WERI-Rb-1 (cell line): ENCODE measurements around the gene EYA2.

ENCODE experiments used
- DNase-seq: peaks from one replicate; pipeline ENCODE4 v3.0.0-alpha.2; 2020
- H3K27ac ChIP-seq: fragments of 250-450 bp; sonication (Bioruptor Pico); 2 replicates; pipeline ENCODE4 v1.5.1; 2020; ENCODE audit warnings: mild to moderate bottlenecking, moderate library complexity
- H3K27me3 ChIP-seq: fragments of 250-450 bp; sonication (Bioruptor Pico); 2 replicates; pipeline ENCODE4 v1.5.1; 2021; ENCODE audit warnings: mild to moderate bottlenecking, low read depth, moderate library complexity; ENCODE audit not compliant: insufficient read depth, severe bottlenecking
- H3K36me3 ChIP-seq: fragments of 250-450 bp; sonication (Bioruptor Pico); 2 replicates; pipeline ENCODE4 v1.5.1; 2020; ENCODE audit warnings: mild to moderate bottlenecking, moderate library complexity
- H3K4me3 ChIP-seq: 2 replicates; pipeline ENCODE4 v1.5.1; 2011; ENCODE audit warnings: low read depth, mild to moderate bottlenecking, control low read depth, low read length
- H3K9me3 ChIP-seq: fragments of 250-450 bp; sonication (Bioruptor Pico); 2 replicates; pipeline ENCODE4 v1.5.1; 2021; ENCODE audit warnings: mild to moderate bottlenecking, moderate library complexity; ENCODE audit not compliant: severe bottlenecking
- TF ChIP-seq, protein P1 (sequence below): IDR thresholded peaks from 2 replicates; pipeline ENCODE4 v1.5.1; 2011; ENCODE audit warnings: low read depth, mild to moderate bottlenecking, control low read depth, inconsistent platforms, low read length

The EYA2 gene

DNA sequence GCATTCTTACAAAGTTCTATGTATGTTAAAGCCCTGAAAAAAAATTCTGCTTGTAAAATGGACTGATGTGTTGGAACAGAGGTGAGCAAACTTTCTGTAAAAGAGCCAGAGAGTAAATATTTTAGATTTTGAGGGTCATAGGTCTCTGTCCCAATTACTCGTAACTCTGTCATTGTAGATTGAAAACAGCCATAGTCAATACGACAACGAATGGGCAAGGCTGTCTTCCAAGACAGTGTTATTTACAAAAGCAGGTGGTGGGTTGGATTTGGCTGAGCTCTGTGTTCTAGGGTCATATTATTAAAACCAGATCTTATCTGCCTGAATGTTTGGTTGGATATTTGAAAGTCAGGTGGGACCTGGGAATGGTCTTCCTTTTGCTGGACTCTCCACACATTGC lies 135.2 kb downstream of the EYA2 start:
- H3K27ac ChIP-seq: no peak overlapping the region
- TF ChIP-seq, protein P1, sequence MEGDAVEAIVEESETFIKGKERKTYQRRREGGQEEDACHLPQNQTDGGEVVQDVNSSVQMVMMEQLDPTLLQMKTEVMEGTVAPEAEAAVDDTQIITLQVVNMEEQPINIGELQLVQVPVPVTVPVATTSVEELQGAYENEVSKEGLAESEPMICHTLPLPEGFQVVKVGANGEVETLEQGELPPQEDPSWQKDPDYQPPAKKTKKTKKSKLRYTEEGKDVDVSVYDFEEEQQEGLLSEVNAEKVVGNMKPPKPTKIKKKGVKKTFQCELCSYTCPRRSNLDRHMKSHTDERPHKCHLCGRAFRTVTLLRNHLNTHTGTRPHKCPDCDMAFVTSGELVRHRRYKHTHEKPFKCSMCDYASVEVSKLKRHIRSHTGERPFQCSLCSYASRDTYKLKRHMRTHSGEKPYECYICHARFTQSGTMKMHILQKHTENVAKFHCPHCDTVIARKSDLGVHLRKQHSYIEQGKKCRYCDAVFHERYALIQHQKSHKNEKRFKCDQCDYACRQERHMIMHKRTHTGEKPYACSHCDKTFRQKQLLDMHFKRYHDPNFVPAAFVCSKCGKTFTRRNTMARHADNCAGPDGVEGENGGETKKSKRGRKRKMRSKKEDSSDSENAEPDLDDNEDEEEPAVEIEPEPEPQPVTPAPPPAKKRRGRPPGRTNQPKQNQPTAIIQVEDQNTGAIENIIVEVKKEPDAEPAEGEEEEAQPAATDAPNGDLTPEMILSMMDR: no peak

DNA sequence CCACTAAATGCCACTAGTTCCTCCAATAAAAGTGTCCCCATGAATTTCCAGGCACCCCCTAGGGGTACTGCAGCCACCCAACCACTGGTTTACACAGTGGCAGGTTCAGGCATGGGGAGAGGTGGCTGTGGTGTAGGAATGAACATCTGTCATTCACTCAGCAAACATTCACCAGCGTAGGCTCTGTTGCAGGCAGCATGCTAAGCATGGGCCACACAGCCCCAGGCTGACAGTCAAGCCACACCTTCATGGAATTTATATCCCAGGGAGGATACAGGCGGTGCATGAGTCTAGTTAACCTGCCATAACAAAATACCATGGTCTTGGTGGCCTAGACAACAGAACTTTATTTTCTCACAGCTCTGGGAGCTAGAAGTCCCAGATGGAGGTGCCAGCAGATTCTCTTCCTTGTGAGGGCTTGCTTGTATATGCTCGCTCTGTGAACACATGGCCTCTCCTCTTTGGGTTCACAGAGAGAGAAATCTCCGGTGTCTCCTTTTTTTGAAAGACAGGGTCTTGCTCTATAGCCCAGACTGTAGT lies 135.7 kb downstream of the EYA2 start:
- no peak for DNase-seq
- Histone ChIP-seq H3K27ac (no peak overlapping the region), H3K9me3 (no peaks in the 10 kb centered on the region), H3K36me3 (peaks cover 88% of the 10 kb centered on the region), H3K27me3 (no peaks in the 10 kb centered on the region), H3K4me3 (no peak overlapping the region)
- TF ChIP-seq, protein P1: no peak

More for the DNA sequence above, 135.2 kb downstream of the EYA2 start:
- Histone ChIP-seq H3K9me3 (no peaks in the 10 kb centered on the region), H3K36me3 (peaks cover 84% of the 10 kb centered on the region), H3K4me3 (no peak overlapping the region), H3K27me3 (no peaks in the 10 kb centered on the region)
- DNase-seq: no peak

DNA sequence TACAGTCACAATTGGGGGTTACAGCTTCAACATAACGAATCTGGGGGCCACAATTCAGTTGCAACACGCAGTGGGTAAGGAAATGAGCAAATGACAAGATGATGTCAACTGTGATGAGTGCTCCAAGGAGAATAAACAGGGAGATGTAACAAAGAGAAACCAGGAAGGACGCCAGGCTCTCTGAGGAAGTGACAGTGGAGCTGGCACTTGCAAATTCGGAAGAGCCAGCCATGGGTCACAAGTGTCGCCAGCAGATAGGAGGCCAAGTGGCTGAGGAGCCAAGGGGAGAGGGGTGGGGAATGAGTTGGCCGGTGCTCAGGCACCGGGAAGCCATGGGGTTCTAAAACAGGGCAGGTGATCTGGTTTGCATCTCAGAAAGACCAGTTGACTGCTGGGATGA lies 136.4 kb downstream of the EYA2 start:
- Histone ChIP-seq H3K36me3 (peaks cover 89% of the 10 kb centered on the region), H3K27ac (no peak overlapping the region), H3K9me3 (no peaks in the 10 kb centered on the region), H3K27me3 (no peaks in the 10 kb centered on the region), H3K4me3 (no peak overlapping the region)
- TF ChIP-seq, protein P1: no peak
- no peak for DNase-seq

DNA sequence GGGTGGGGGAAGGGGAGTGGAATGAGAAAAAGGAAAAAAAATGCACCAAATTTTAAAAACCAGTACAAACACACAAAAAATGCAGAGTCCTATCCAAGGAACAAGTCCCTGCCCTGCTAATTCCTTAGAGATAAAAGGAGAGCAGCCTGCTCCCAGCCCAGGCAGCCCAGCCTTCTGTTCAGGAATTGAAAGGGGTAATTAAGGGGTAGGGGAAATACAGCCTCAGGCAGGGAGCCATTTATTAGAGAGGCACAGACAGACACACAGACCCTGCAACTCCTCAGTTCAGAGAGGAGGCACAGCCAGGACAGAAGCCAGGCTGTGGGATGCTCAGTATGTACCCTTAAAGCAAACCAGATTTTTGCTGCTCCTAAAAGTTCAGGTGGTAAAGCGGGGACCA lies 137.2 kb downstream of the EYA2 start:
- TF ChIP-seq, protein P1: no peak
- H3K4me3 ChIP-seq: no peak overlapping the region
- no peak for DNase-seq
- no peaks in the 10 kb centered on the region for H3K27me3 ChIP-seq
- peaks cover 3% of the 10 kb centered on the region for H3K9me3 ChIP-seq
- H3K36me3 ChIP-seq: peaks cover 89% of the 10 kb centered on the region
- H3K27ac ChIP-seq: no peak overlapping the region

DNA sequence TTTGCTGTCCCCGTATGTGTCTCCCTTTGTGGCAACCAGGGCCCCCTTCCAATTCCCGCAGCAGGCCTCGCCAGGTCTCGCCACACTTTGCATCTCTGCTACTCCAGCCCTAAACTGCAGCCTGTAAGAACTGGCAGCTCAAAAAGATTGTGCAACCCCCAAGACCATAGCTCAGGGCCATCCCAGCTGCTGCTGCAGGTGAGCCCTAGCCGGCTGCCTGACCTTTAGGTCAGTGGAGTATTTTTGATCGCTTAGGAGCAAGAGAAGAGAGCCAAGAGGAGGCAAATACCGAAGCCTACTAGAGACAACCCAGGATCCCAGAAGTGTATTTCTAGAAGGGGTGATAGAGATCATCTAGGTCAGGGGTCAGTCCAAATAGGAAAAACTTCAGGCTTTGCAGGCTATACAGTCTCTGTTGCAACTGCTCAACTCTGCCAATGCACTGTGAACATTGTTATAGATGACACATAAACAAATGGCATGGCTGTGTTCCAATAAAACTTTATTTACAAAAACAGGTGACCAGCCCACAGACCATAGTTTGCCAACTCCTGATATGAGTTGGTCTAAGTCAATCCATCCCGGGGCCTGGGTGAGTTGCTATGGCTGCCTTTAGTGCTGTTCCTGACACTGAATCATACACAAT lies 138.4 kb downstream of the EYA2 start:
- H3K4me3 ChIP-seq: no peak overlapping the region
- no peak for DNase-seq
- H3K27me3 ChIP-seq: no peaks in the 10 kb centered on the region
- TF ChIP-seq, protein P1: no peak
- H3K27ac ChIP-seq: no peak overlapping the region
- H3K9me3 ChIP-seq: peaks cover 11% of the 10 kb centered on the region
- peaks cover 85% of the 10 kb centered on the region for H3K36me3 ChIP-seq

DNA sequence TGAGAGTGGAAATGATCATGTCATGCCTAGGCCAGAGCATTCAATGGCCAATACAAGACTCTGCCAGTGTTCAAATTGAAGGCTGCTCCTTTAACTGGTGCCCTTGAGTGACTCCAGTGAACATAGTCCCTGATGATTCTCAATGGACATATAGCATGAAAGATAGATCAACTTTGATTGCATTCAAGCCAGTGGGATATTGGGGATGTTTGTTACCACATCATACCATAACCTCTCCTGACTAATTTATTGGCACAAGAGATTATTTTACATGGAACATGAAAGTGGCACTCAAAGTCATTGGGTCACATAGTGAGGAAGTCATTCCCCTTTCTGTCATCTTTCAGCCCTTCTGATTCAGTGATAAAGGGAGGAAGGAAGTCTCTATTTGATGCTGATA lies 139.0 kb downstream of the EYA2 start:
- TF ChIP-seq, protein P1: no peak

More for the DNA sequence above, 139.0 kb downstream of the EYA2 start:
- no peak overlapping the region for H3K4me3 ChIP-seq
- H3K9me3 ChIP-seq: peaks cover 11% of the 10 kb centered on the region
- H3K36me3 ChIP-seq: peaks cover 85% of the 10 kb centered on the region
- no peak overlapping the region for H3K27ac ChIP-seq
- no peak for DNase-seq
- no peaks in the 10 kb centered on the region for H3K27me3 ChIP-seq
